ENCODE results near the gene RAP1GAP. TPM values are rescaled to one million over a fixed set of nuclear protein-coding genes. Genes with fewer than 3 reads are reported as not detected.

Gene RAP1GAP
- total RNA-seq, 4 donors from 2014 or later = 1.9 to 6.8 (median 5.0) TPM

GRCh38 chr1:21640653-21641052 is 28.5 kb downstream of the RAP1GAP start:
- no peak for DNase-seq
- whole genome bisulfite sequencing, 2 donors = 88 to 93% methylated on average over 4 to 6 of the region's 6 CpGs
- Histone ChIP-seq H3K27ac (no peak overlapping the region), H3K4me3 (no peak overlapping the region), H3K4me1 (peaks cover 12 to 21% (median 13%) of the 10 kb centered on the region in 3 donors), H3K36me3 (no peaks in the 10 kb centered on the region), H3K27me3 (peaks cover 0 to 52% (median 0%) of the 10 kb centered on the region in 4 donors), H3K9me3 (no peaks in the 10 kb centered on the region)
- TF ChIP-seq POLR2A (IDR thresholded peaks at IDR 0.05) (no peak), CTCF (IDR thresholded peaks at IDR 0.05) (no peak)
- intact Hi-C loops (cut with DNase I) = no loop called here

GRCh38 chr1:21639594-21640041 is 29.5 kb downstream of the RAP1GAP start:
- DNase-seq = no peak
- intact Hi-C loops (cut with DNase I) = no loop called here
- TF ChIP-seq POLR2A (IDR thresholded peaks at IDR 0.05) = no peak
- peak in 1 of 6 experiments; percentile 9 for TF ChIP-seq CTCF (IDR thresholded peaks at IDR 0.05)
- Histone ChIP-seq H3K36me3 (no peaks in the 10 kb centered on the region), H3K27me3 (peaks cover 0 to 57% (median 0%) of the 10 kb centered on the region in 4 donors), H3K4me3 (no peak overlapping the region), H3K4me1 (peaks cover 12 to 24% (median 13%) of the 10 kb centered on the region in 3 donors), H3K27ac (peak overlapping the region; percentile 64 to 81 (median 79)), H3K9me3 (no peaks in the 10 kb centered on the region)
- 37 to 41% methylated on average over 9 to 23 of the region's 24 CpGs for WGBS, 2 donors

GRCh38 chr1:21638531-21639341 is 30.4 kb downstream of the RAP1GAP start:
- WGBS, 2 donors = 14 to 29% methylated on average over 8 to 9 of the region's 10 CpGs
- peaks cover 0 to 62% (median 0%) of the 10 kb centered on the region in 4 donors for H3K27me3 ChIP-seq
- peaks cover 12 to 33% (median 13%) of the 10 kb centered on the region in 3 donors for H3K4me1 ChIP-seq
- TF ChIP-seq POLR2A (IDR thresholded peaks at IDR 0.05) (no peak), CTCF (IDR thresholded peaks at IDR 0.05) (no peak)
- peak overlapping the region; percentile 64 to 81 (median 79) for H3K27ac ChIP-seq
- H3K4me3 ChIP-seq = no peak overlapping the region
- no peaks in the 10 kb centered on the region for H3K9me3 ChIP-seq
- no peaks in the 10 kb centered on the region for H3K36me3 ChIP-seq
- no peak for DNase-seq
- intact Hi-C loops (cut with DNase I) = no loop called here

- TF ChIP-seq CTCF (IDR thresholded peaks at IDR 0.05) (no peak), POLR2A (IDR thresholded peaks at IDR 0.05) (no peak)
- H3K4me3 ChIP-seq = no peak overlapping the region
- H3K27ac ChIP-seq = no peak overlapping the region
- H3K36me3 ChIP-seq = no peaks in the 10 kb centered on the region
- H3K9me3 ChIP-seq = no peaks in the 10 kb centered on the region
- WGBS, 2 donors = 93 to 94% methylated on average over 5 to 6 of the region's 6 CpGs
- no peak for DNase-seq
- intact Hi-C loops (cut with DNase I) = no loop called here
- peaks cover 0 to 67% (median 0%) of the 10 kb centered on the region in 4 donors for H3K27me3 ChIP-seq
- peaks cover 12 to 35% (median 13%) of the 10 kb centered on the region in 3 donors for H3K4me1 ChIP-seq
These were observed 31.6 kb downstream of the RAP1GAP start for GRCh38 chr1:21637514-21637913.

- TF ChIP-seq CTCF (IDR thresholded peaks at IDR 0.05) = no peak
- TF ChIP-seq POLR2A (IDR thresholded peaks at IDR 0.05) = no peak
- no peak overlapping the region for H3K27ac ChIP-seq
- H3K9me3 ChIP-seq = no peaks in the 10 kb centered on the region
- peaks cover 12 to 41% (median 13%) of the 10 kb centered on the region in 3 donors for H3K4me1 ChIP-seq
- H3K27me3 ChIP-seq = peaks cover 0 to 61% (median 0%) of the 10 kb centered on the region in 4 donors
- no peak for DNase-seq
- H3K4me3 ChIP-seq = no peak overlapping the region
- 79 to 96% methylated on average over 2 of the region's 2 CpGs for WGBS, 2 donors
- no peaks in the 10 kb centered on the region for H3K36me3 ChIP-seq
- intact Hi-C loops (cut with DNase I) = no loop called here
These were observed 33.1 kb downstream of the RAP1GAP start for GRCh38 chr1:21636029-21636428.
